ENCODE measurements around the gene IMMP2L. TPM values are rescaled to one million over a fixed set of nuclear protein-coding genes. Genes with fewer than 3 reads are reported as not detected.

Gene IMMP2L
- total RNA-seq, 2 donors from 2014 or later = 10.5 to 17.4 TPM

DNA sequence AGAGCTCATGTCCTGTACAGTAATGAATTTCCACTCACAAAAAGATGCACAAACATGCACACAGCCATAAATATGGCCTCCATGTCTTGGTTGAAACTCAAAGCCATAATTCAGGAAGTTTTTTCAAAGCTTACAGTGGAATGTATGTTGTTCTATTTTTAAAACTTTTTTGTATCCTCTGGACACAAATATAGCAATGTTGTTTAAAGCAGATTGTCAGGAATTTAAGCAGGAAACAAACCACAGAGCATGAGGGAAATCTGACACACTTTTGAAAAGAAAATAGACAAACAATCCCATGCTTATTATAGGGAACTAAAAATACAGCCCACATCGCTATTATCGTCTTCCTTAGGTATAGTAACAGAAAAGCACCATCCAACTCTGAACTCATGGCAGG lies 449.9 kb downstream of the IMMP2L start:
- Histone ChIP-seq H3K36me3 (replicated peaks in 1 of 2; ENCODE audit: insufficient read depth in 1 of 2, low read depth in 2 of 2) (no peaks in the 10 kb centered on the region), H3K27ac (no peak overlapping the region), H3K4me1 (peaks cover 23% of the 10 kb centered on the region), H3K27me3 (no peaks in the 10 kb centered on the region), H3K4me3 (no peak overlapping the region), H3K9me3 (no peaks in the 10 kb centered on the region)
- DNase-seq (no peak), ATAC-seq (no peak)
- intact Hi-C loops (cut with DNase I) = no loop called here
- TF ChIP-seq, protein P1, sequence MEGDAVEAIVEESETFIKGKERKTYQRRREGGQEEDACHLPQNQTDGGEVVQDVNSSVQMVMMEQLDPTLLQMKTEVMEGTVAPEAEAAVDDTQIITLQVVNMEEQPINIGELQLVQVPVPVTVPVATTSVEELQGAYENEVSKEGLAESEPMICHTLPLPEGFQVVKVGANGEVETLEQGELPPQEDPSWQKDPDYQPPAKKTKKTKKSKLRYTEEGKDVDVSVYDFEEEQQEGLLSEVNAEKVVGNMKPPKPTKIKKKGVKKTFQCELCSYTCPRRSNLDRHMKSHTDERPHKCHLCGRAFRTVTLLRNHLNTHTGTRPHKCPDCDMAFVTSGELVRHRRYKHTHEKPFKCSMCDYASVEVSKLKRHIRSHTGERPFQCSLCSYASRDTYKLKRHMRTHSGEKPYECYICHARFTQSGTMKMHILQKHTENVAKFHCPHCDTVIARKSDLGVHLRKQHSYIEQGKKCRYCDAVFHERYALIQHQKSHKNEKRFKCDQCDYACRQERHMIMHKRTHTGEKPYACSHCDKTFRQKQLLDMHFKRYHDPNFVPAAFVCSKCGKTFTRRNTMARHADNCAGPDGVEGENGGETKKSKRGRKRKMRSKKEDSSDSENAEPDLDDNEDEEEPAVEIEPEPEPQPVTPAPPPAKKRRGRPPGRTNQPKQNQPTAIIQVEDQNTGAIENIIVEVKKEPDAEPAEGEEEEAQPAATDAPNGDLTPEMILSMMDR (IDR thresholded peaks at IDR 0.05) = no peak
- no peak for TF ChIP-seq POLR2A (IDR thresholded peaks at IDR 0.05)
- WGBS, 2 donors = 83 to 86% methylated on average over 2 of the region's 2 CpGs

DNA sequence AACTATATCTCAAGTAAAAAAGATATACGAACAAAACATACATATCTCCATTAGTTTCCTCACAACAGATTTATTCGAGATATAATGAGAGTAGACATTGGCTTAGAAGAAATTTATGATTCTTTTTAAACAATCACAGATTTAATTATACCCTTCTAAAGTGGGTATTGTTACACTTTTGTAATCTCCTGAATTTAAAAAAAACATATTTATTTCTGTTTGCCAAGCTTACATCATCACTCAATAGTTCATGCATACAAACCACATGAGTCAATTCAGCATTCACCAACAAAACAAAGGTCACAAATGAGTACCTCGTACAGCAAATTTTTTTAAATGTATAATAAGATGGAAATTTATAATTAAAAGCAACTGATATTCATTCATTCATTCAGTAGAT lies 453.8 kb downstream of the IMMP2L start:
- ATAC-seq = no peak

DNA sequence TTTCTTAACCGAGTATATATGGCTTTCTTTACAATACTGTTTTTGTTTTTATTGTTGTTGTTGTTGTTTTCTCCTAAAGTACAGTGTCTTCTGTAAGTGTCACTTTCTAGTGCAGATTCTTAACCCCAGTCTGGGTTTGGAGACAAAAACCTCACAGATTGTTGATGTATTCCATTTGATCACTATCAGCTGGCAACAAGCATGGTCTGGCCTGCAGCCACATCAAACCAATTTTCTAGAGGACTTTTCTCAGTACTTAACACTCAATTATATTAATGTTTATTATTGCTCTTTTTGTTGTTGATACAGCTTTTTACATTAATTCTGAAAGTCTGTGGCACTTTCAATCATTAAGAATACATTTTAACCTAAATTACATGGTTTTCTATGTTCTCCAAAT lies 454.3 kb downstream of the IMMP2L start:
- H3K36me3 ChIP-seq (replicated peaks in 1 of 2; ENCODE audit: insufficient read depth in 1 of 2, low read depth in 2 of 2) = no peaks in the 10 kb centered on the region
- H3K27me3 ChIP-seq = no peaks in the 10 kb centered on the region
- peaks cover 22% of the 10 kb centered on the region for H3K4me1 ChIP-seq
- ATAC-seq (no peak), DNase-seq (no peak)
- intact Hi-C loops (cut with DNase I) = no loop called here
- H3K27ac ChIP-seq = no peak overlapping the region
- no peaks in the 10 kb centered on the region for H3K9me3 ChIP-seq
- WGBS, 2 donors = 91% methylated on average over 1 of the region's 1 CpG
- H3K4me3 ChIP-seq = no peak overlapping the region
- TF ChIP-seq POLR2A (IDR thresholded peaks at IDR 0.05) = no peak
- TF ChIP-seq, protein P1 (IDR thresholded peaks at IDR 0.05) = no peak

More for the DNA sequence above, 453.8 kb downstream of the IMMP2L start:
- Histone ChIP-seq H3K9me3 (no peaks in the 10 kb centered on the region), H3K27ac (no peak overlapping the region), H3K36me3 (replicated peaks in 1 of 2; ENCODE audit: insufficient read depth in 1 of 2, low read depth in 2 of 2) (no peaks in the 10 kb centered on the region), H3K4me1 (peaks cover 22% of the 10 kb centered on the region), H3K27me3 (no peaks in the 10 kb centered on the region), H3K4me3 (no peak overlapping the region)
- intact Hi-C loops (cut with DNase I) = no loop called here
- TF ChIP-seq, protein P1 (IDR thresholded peaks at IDR 0.05) = no peak
- TF ChIP-seq POLR2A (IDR thresholded peaks at IDR 0.05) = no peak
- no peak for DNase-seq
- WGBS, 2 donors = 53 to 81% methylated on average over 3 of the region's 3 CpGs

DNA sequence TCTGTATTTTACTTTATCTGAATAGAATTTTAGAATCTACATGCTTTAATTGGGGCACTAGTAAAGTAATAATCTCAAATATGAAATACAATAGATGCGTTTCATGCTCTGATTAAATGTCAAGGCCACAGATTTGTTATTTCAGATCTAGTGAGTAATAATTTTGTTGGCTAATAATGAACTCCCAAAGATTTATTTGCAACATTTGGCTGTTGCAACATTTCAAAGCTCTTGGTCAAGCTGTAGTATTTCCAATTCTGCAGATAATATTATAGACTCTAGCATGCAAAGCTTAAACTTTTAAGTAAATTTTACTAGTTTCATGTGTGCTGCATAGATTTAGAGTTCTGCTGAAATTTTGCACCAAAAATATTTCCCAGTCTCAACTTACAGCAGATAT lies 454.7 kb downstream of the IMMP2L start:
- 15 to 18% methylated on average over 1 of the region's 1 CpG for WGBS, 2 donors
- DNase-seq (no peak), ATAC-seq (no peak)
- Histone ChIP-seq H3K9me3 (no peaks in the 10 kb centered on the region), H3K27me3 (no peaks in the 10 kb centered on the region), H3K27ac (no peak overlapping the region), H3K4me1 (peaks cover 25% of the 10 kb centered on the region), H3K4me3 (no peak overlapping the region), H3K36me3 (replicated peaks in 1 of 2; ENCODE audit: insufficient read depth in 1 of 2, low read depth in 2 of 2) (no peaks in the 10 kb centered on the region)
- no peak for TF ChIP-seq POLR2A (IDR thresholded peaks at IDR 0.05)
- TF ChIP-seq, protein P1 (IDR thresholded peaks at IDR 0.05) = no peak
- intact Hi-C loops (cut with DNase I) = no loop called here

DNA sequence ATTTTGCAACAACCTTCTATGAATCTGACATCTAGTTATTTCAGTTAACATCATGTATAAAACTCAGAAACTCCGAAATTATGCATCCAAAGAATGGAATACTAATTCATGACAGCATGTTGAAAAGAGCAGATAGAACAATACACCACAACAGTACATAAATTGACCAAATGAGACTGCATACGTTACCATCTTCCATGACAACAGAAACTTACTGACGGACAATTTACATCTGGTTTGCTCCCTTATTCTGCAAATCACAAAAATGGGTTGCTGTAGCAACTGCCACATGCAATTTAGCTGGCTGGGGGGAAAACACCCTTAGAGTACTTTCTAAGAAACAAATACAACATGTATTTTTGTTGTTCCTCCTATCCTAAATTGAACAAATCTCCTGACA lies 457.0 kb downstream of the IMMP2L start:
- DNase-seq = no peak
- no peak for TF ChIP-seq POLR2A (IDR thresholded peaks at IDR 0.05)
- TF ChIP-seq, protein P1 (IDR thresholded peaks at IDR 0.05) = no peak
- Histone ChIP-seq H3K36me3 (replicated peaks in 1 of 2; ENCODE audit: insufficient read depth in 1 of 2, low read depth in 2 of 2) (no peaks in the 10 kb centered on the region), H3K4me1 (peaks cover 25% of the 10 kb centered on the region), H3K9me3 (no peaks in the 10 kb centered on the region), H3K27ac (no peak overlapping the region), H3K27me3 (no peaks in the 10 kb centered on the region), H3K4me3 (no peak overlapping the region)
- intact Hi-C loops (cut with DNase I) = no loop called here
- 93 to 96% methylated on average over 3 of the region's 3 CpGs for WGBS, 2 donors
- ATAC-seq = no peak

Data from body of pancreas (tissue), 4 donors.